Measurements from ENCODE around the gene KPNA6. TPM values are rescaled to one million over a fixed set of nuclear protein-coding genes. Genes with fewer than 3 reads are reported as not detected.
A peak's percentile ranks its signal among the peaks of the same experiment; 100 is the strongest.

KPNA6 gene
- total and polyA plus RNA-seq, 10 of the 15 experiments (the other 5 are each of a cell fraction or from before 2014, with no cell fraction given) = 11.1 to 55.6 (median 25.9) TPM

DNA sequence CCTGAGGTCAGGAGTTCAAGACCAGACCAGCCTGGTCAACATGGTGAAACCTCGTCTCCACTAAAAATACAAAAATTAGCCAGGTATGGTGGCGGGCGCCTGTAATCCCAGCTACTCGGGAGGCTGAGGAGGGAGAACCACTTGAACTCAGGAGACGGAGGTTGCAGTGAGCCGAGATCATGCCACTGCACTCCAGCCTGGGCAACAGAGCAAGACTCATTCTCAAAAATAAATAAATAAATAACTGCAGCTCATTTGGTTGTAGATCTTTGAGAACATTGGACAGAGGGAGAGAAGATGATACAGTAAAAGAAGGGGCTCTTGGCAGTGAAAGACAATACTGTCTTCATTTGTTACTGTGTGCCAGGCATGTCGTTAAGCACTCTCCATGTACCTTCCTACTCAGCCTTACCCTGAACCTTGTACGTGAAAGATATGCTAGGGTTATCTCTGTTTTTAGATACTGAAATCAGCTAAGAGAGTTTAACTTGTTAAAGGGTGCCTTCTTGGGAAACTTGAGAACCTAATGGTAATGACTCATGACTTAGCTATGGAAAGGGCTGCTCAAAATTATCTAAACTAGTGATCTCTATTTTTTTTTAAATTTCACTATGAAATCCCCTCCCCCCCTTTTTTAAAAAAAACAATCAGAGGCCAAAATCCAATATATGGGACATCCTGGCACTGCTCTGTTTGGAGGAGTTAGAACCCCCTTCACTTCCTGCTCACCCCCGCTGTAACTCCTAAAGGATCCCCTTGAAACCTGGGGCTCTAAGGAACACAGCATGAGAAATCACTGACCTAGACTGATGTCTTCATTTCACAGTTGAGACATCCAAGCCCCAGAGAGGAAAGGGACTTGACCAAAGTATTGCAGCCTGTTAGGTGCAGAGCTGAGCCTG is 6.8 kb upstream of the KPNA6 start:
- intact Hi-C loops (cut with micrococcal nuclease; ENCODE audit: unreplicated experiment) (no loop called here), in situ Hi-C loops (cut with MboI) (no loop called here)
- Histone ChIP-seq H3K9me3 (replicated peaks; ENCODE audit: control insufficient read depth, insufficient read depth, low read length) (no peaks in the 10 kb centered on the region), H3K27ac (ENCODE audit: control insufficient read depth, insufficient read depth) (no peak overlapping the region), H3K4me3 (no peak overlapping the region), H3K79me2 (ENCODE audit: control insufficient read depth, insufficient read depth, low read length) (no peaks in the 10 kb centered on the region), H3K4me1 (ENCODE audit: control insufficient read depth, insufficient read depth, low read length) (no peaks in the 10 kb centered on the region), H4K20me1 (ENCODE audit: control insufficient read depth, insufficient read depth) (no peaks in the 10 kb centered on the region), H3K9ac (ENCODE audit: control insufficient read depth, insufficient read depth, low read length) (no peak overlapping the region), H3K36me3 (ENCODE audit: control insufficient read depth in 2 of 2, insufficient read depth in 2 of 2, low read length in 1 of 2) (peaks cover 7% of the 10 kb centered on the region in 2 experiments; a peak in 3 of 4 replicates), H3K4me2 (ENCODE audit: control insufficient read depth, insufficient read depth) (no peak overlapping the region), H2AFZ (ENCODE audit: control insufficient read depth, low read depth, low read length) (no peak overlapping the region), H3K27me3 (replicated peaks in 1 of 2; ENCODE audit: control insufficient read depth in 2 of 2, insufficient read depth in 2 of 2, low read length in 1 of 2) (no peaks in the 10 kb centered on the region)
- ChIA-PET CTCF (interaction anchor here (0.8 to 2.0 kb wide), 2 partner anchors 8 to 27 kb away, joined by 3 to 6 read pairs; no protein-coding TSS in a partner anchor), RAD21 (ENCODE audit: unreplicated experiment) (interaction anchor here (0.8 kb wide), 2 partner anchors 10 to 52 kb away, joined by 3 read pairs; no protein-coding TSS in a partner anchor), POLR2A (interaction anchor here (1.0 kb wide), 1 partner anchor 25 kb away, joined by 3 read pairs; no protein-coding TSS in a partner anchor), SMC1A (ENCODE audit: uncharacterized antibody, unreplicated experiment) (interaction anchor here (1.6 kb wide), 1 partner anchor 11 kb away, joined by 6 read pairs; no protein-coding TSS in a partner anchor)
- TSS peak; percentile 51 for BruUV-seq (replicated peaks)
- no peak for TF ChIP-seq MYB (IDR thresholded peaks at IDR 0.05; ENCODE audit: borderline replicate concordance, low read depth, low read length)
- TF ChIP-seq ZNF274 (IDR thresholded peaks at IDR 0.05; ENCODE audit: insufficient read depth, insufficient read length) = no peak
- TF ChIP-seq LARP7 (IDR thresholded peaks at IDR 0.05) = no peak
- no peak for TF ChIP-seq CHD1 (IDR thresholded peaks at IDR 0.05; ENCODE audit: low read depth, low read length)
- no peak for TF ChIP-seq RUNX3 (IDR thresholded peaks at IDR 0.05; ENCODE audit: low read length)
- no peak for TF ChIP-seq CREB1 (IDR thresholded peaks at IDR 0.05; ENCODE audit: low read depth)
- TF ChIP-seq SIN3A (IDR thresholded peaks at IDR 0.05; ENCODE audit: low read depth, low read length) = no peak
- TF ChIP-seq MLLT1 (IDR thresholded peaks at IDR 0.05) = no peak
- no peak for TF ChIP-seq JUND (IDR thresholded peaks at IDR 0.05; ENCODE audit: low read depth, low read length)
- no peak for TF ChIP-seq RBBP5 (conservative IDR thresholded peaks at IDR 0.05)
- DNase-seq (ENCODE audit: low read depth, low spot score) = no peak
- 96% methylated on average over 9 of the region's 9 CpGs for WGBS (ENCODE audit: insufficient coverage, insufficient replicate concordance, low lambda C conversion rate, missing lambda C conversion rate)
- no peak for FAIRE-seq
- ATAC-seq = no peak
